GM18873 (cell line): ENCODE measurements around the gene CCL2.

Experiments used
- ATAC-seq: cut with Tn5 transposase; IDR thresholded peaks from one replicate; pipeline ENCODE4 v1.9.1; 2021; ENCODE audit warnings: mild to moderate bottlenecking, moderate library complexity, moderate number of reproducible peaks; ENCODE audit not compliant: unreplicated experiment, low FRiP score

The CCL2 gene

GRCh38 chr17:34260861-34261260 lies 5.8 kb downstream of the CCL2 start:
- ATAC-seq = no peak

DNA sequence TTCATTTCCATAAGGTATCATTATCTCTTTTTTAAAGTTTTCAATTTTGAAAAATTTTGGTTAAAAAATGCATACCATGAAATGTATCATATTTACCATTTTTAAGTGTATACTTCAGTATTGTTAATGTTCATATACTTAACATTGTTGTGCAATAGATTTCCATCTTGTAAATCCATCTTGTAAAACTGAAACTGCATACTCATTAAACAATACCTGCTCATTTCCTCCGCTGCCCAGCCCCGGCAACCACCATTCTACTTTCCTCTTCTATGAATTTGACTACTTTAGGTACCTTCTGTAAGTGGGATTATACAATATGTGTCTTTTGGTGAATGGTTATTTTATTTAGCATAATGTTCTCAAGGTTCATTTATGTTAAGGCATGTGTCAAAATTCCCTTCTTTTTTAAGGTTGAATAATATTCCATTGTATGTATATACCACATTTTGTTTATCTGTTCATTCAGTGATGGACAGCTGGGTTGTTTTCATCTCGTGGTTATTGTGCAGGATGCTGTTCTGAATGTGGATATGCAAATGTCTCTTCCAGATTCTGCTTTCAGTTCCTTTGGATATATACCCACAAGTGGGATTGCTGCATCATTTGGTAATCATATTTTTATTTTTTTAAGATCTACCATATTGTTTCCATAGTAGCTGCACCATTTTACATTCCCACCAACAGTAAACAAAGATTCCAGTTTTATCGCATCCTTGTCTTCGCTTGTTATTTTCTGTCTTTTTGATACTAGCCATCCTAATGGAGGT lies 6.7 kb downstream of the CCL2 start:
- no peak for ATAC-seq

GRCh38 chr17:34265711-34266110 lies 10.6 kb downstream of the CCL2 start:
- ATAC-seq = no peak

DNA sequence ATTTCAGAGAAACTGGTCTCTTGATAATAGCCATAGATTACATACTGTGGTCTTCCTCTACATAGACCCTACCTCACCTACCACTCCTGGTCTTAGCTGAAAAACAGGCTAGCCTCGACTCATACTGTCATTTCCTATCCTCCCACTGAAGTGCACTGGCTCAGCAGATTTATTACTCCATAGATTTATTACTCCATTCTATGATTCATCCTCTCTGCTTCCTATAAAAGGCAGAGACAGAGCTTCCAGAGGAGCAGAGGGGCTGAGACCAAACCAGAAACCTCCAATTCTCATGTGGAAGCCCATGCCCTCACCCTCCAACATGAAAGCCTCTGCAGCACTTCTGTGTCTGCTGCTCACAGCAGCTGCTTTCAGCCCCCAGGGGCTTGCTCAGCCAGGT lies 14.9 kb downstream of the CCL2 start, which contains the start of gene CCL7:
TSS of gene CCL7 (plus strand) at position 253 of the 400 bp plus-strand sequence. CDS start at position 323, 70 bp downstream.
- no peak for ATAC-seq

DNA sequence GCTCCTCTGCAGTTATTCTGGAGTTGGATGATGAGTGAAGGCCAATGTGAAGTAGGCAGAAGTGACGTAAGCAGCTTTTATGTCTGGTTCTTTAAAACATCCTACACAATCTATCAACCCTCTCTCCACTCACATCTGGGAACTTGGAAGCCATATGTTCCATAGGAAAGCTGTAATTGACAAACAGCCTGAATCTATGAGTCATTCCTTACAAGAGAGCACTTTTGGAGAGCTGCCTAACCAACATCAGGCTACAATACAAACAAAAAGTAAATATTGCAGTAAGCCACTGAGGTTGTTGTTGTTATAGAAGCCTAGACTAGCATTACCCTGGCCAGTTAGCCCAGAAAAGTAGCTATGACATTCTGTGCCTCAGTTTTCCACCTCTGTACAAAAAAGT lies 20.8 kb downstream of the CCL2 start:
- no peak for ATAC-seq

GRCh38 chr17:34276826-34277225 lies 21.7 kb downstream of the CCL2 start:
- no peak for ATAC-seq

- no peak for ATAC-seq
Observed at GRCh38 chr17:34283571-34283970, 28.5 kb downstream of the CCL2 start.

- no peak for ATAC-seq
Observed at GRCh38 chr17:34285286-34285792, 30.3 kb downstream of the CCL2 start, which contains the start of gene CCL11. TSS of gene CCL11 (plus strand) at chr17:34285742. CDS start at chr17:34285809, 67 bp downstream.

- ATAC-seq = no peak
Observed at GRCh38 chr17:34287875-34288274, 32.8 kb downstream of the CCL2 start.

DNA sequence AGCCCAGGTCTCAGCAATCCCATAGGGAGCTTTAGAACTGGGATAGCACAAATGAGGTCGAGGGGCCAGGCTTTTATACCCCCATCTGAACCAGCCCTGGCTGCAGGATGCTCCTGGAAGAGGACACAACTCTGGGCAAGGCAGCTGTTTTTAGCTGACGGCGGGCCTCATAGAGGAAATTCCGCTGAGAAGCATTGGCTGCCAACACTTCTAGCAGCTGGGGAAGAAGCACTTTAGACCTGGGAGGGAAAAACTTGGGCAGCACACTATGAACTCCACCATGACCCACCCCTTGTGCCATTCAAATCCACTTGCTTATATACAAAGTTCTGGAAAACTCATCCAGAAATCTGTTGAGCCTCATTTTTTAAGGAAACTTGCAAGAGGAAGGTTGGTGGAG lies 35.5 kb downstream of the CCL2 start:
- no peak for ATAC-seq

- ATAC-seq = no peak
Observed at GRCh38 chr17:34291721-34292348, 36.8 kb downstream of the CCL2 start.

- ATAC-seq = no peak
Observed at GRCh38 chr17:34299027-34299426, 43.9 kb downstream of the CCL2 start.

GRCh38 chr17:34299956-34300577 lies 45.0 kb downstream of the CCL2 start:
- no peak for ATAC-seq

DNA sequence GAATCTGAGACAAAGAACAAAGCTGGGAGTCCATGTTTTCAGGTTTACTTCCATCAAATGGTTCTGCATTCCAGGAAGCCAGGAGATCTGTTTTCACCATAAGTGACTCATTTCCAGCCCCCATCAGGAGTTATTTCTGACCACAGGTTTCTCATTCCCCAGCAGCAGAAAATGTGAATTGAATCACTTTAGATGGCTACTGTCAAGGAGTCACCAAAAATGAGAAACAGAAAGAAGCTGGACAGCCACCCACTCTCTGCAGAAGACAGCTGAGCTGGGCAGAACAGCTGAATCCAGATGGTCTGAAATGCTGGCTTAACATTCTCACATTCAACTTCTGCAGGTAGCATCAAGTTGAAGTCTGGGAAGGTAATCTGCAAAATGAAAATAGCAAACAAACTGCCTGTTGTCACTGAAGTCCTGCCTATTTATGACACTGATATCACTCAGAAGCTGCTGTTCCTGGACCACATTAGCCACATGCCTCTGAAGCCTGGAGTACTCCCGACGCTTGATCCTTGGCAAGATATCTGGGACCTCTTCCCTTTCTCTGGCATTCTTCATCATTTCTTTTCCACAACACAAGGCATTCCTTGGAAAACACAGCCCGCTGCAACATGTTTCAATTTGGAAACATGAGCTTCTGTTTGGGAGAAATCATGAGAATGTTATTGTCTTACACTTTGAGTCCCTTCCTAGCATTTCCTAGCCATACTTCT lies 45.7 kb downstream of the CCL2 start:
- no peak for ATAC-seq

GRCh38 chr17:34301986-34302385 lies 46.9 kb downstream of the CCL2 start:
- no peak for ATAC-seq

DNA sequence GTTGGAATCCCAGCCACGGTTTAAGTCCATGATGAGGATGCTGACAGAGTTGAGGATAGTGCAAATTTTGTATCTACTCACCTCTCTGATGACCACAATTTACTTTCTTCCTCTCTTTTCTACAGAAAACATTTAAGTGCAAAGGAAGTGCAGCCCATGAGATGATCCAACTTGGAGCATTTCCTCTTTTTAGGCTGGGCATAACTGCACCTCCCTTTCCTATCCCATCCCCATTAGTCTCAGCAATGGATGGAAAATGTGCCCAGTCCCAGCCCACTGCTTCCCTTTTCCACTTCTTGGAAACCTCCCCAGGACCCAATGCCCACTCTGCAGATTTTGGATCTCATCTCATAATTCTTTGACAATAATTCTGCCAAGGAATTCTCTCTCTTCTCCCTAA lies 47.6 kb downstream of the CCL2 start:
- no peak for ATAC-seq

DNA sequence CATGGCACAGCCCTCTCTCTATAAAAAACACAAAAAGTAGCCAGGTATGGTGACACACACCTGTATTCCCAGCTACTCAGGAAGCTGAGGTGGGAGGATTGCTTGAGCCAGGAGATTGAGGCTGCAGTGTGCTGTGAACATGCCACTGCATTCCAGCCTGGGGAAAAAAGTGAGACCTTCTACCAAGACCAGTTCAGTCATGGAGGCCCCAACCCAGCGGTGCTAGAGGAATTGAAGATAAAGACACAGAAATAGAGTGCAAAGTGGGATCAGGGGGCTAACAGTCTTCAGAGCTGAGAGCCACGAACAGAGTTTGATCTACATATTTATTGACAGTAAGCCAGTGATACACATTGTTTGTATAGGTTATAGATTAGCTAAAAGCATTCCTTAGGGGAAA lies 48.5 kb downstream of the CCL2 start:
- ATAC-seq = no peak

DNA sequence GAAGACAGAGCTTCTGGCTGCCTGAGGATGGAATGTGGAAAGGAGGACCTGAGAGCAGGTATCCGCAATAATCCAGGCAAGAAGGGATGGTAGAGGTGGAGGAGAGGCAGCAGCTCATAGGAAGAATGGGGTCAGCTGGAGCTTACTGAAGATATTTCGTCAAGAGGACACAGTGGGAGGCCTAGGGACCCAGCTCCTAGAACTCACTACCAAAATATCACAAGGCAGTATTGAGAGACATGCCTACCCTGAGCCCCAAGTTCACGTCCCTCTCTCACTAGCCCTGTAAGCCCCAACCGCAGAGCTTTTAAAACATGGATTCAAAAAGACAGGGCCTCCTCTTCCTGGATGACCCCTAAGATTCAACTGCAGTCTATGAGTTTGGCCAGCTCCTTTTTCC lies 50.0 kb downstream of the CCL2 start:
- no peak for ATAC-seq

DNA sequence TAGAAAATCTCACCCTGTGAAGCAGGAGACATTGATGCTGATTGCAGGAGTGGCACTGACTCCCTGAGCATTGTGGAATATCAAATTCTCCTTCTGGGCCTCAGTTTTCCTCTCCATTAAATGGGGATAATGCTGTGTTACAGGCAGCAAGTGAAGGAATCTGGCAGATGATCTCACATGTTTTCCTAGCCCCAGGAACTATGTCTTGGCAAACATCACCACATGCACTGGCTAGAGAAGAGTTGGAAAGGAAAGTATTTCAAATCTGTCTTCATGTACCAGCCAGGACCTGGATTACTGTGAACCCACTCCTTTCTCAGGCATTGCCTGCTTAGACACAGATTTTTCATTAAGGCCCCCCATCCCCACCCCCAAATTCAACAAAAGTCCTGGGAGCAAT lies 50.5 kb downstream of the CCL2 start:
- ATAC-seq = no peak

DNA sequence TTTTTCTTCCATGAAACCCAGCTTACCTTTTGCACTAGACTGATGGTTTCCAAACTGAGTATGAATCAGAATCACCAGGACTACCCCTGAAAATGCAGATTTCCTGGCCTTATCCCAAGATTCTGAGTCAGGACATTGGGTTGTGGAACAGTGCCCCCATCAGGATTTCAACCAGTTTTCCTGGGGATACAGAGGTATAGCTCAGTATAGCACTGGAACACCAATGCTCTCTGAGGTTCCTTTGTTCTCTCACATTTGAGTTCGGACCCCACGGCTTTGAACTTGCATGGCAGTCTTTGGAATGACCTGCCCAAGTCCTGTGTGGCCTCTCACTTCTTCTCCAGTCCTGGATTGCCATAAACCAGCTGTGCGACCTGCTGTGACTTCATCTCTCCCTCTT lies 51.4 kb downstream of the CCL2 start:
- ATAC-seq = no peak
